ENCODE results near the gene NUP85.
"Not testable (repeated sequence)": the region's sequence is repeated elsewhere in the genome, so short reads cannot be mapped to it uniquely, and the experiment has no call there.

Gene NUP85

DNA sequence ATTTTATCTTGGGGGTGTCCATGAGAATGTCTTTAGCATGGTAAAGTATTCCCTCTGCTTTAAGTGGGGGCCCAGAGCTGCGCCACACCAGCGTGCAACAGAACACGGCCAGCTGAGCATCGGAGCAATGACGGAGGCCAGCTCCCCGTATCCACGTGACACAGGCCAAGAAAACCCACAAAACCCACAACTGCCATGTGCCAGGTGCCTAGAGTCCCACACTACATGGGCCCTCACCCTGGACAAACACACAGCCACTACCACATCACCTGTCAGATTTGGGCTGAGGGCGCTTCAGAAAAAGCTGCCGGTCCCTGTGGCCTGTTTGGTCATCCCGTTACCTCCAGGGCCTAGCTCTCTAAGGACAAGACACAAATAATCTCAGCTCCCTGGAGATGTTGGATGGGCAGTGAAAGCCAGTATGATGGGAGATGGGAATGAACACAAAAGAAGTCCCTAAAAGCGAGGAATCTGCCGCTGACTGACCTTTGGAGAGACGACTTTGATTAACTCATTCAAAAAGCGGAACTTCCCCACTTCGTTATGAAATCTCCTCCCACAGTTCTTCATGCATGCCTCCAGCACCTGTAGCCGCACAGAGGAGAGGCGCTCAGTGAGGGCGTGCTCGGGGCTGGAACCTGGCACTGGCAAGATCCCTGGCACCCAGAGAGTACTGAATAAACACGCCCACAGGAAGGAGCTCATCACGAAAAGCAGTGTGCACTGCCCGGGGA, 38.8 kb downstream of the NUP85 start:
- FAIRE-seq: peak; percentile 93

DNA sequence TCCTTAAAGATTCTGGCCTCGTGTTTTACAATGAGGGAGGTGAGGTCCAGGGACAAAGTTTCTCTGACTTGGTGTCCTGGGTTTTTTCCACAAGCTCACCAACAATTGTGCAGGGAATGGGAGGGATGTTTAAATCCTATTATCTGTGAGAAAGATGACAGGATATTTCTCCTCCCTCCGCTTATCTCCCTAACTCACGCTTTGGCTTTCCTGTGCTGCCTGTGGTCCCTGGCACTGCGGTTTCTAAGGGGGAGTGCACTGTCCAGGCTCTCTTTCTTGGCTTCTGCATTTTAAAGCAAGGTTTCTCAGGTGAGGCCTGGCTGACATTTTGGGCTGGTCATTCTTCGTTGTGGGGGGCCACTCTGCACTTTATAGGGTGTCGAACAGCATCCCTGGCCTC, 39.5 kb downstream of the NUP85 start:
- no peak for DNase-seq (ENCODE audit: insufficient read length)
- no peak for TF ChIP-seq POLR2A (IDR thresholded peaks at IDR 0.05; ENCODE audit: low read depth, low read length)
- TF ChIP-seq TAF1 (IDR thresholded peaks at IDR 0.05; ENCODE audit: borderline replicate concordance, low read depth, low read length): no peak
- no peak for TF ChIP-seq POLR2AphosphoS5 (IDR thresholded peaks at IDR 0.05; ENCODE audit: low read depth, low read length)
- no peak for FAIRE-seq

More for the DNA sequence above, 38.8 kb downstream of the NUP85 start:
- DNase-seq (ENCODE audit: insufficient read length): peak; percentile 57
- TF ChIP-seq TAF1 (IDR thresholded peaks at IDR 0.05; ENCODE audit: borderline replicate concordance, low read depth, low read length) (no peak), POLR2AphosphoS5 (IDR thresholded peaks at IDR 0.05; ENCODE audit: low read depth, low read length) (peak; percentile 33; the same call in 1 of the 2 replicates), POLR2A (IDR thresholded peaks at IDR 0.05; ENCODE audit: low read depth, low read length) (no peak)

DNA sequence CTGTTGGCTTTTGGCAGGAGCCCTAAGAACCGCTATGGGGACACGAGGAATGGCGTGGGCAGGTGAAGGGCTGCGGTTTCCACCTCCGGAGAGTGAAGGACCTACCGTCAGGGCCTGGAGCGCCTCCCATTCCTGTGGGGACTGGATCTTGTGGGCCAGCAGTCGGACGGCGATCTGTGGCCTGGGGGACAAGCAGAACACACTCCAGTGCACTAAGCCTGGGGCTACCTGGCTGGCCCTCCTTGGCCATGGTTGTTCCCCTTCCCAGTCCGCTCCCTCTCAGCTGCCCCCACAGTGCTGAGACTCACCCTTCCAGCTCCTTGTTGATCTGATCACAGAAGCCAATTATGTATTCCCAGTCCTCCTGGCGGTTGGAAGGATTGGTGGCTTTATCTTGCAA, 40.9 kb downstream of the NUP85 start:
- TF ChIP-seq POLR2AphosphoS5 (IDR thresholded peaks at IDR 0.05; ENCODE audit: low read depth, low read length): no peak
- TF ChIP-seq TAF1 (IDR thresholded peaks at IDR 0.05; ENCODE audit: borderline replicate concordance, low read depth, low read length): no peak
- TF ChIP-seq POLR2A (IDR thresholded peaks at IDR 0.05; ENCODE audit: low read depth, low read length): no peak
- no peak for DNase-seq (ENCODE audit: insufficient read length)
- FAIRE-seq: no peak

DNA sequence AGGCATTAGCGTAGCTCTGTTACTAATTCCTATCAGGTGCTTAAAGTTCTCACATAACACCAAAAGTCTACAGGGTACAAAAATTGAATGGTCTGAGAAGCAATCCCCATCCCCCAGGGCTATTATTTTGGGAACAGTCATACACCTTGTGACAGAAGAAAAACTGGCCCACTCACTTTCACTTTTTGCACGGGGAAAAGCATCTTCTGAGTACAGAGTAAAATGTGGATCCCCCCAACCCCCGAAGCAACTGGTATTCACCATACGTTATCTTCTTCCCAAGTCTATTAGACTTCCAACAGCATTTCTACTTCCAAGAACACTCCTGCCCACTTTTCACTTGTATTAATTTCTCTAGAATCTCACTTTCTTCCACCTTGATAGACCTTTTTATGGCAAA, 44.1 kb downstream of the NUP85 start:
- FAIRE-seq (no peak), DNase-seq (ENCODE audit: insufficient read length) (no peak)
- no peak for TF ChIP-seq TAF1 (IDR thresholded peaks at IDR 0.05; ENCODE audit: borderline replicate concordance, low read depth, low read length)
- TF ChIP-seq POLR2A (IDR thresholded peaks at IDR 0.05; ENCODE audit: low read depth, low read length): no peak
- no peak for TF ChIP-seq POLR2AphosphoS5 (IDR thresholded peaks at IDR 0.05; ENCODE audit: low read depth, low read length)

DNA sequence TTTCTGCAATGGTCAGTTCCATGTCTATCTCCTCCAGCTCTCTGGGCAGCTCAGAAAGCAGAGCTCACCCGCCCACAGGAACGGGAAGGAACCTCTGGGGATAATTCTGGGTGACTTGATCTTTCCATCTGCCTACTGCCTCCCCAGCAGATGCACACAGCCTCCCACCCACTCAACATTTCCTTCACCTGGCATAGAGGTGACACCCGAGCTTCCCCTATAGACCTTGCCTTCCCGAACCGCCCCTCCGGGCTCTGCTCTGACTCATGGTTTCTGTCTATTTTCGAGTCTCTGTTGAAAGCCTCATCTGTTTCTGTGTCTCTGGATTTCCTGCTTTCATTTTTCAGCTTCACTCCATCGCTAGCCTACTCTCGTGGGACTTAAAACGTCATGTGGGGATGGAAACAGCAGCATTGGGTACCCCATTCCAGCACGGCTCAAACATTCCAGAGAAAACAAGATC, 44.6 kb downstream of the NUP85 start:
- TF ChIP-seq POLR2A (IDR thresholded peaks at IDR 0.05; ENCODE audit: low read depth, low read length) (no peak), POLR2AphosphoS5 (IDR thresholded peaks at IDR 0.05; ENCODE audit: low read depth, low read length) (no peak), TAF1 (IDR thresholded peaks at IDR 0.05; ENCODE audit: borderline replicate concordance, low read depth, low read length) (no peak)
- peak; percentile 90 for FAIRE-seq
- peak; percentile 74 for DNase-seq (ENCODE audit: insufficient read length)

DNA sequence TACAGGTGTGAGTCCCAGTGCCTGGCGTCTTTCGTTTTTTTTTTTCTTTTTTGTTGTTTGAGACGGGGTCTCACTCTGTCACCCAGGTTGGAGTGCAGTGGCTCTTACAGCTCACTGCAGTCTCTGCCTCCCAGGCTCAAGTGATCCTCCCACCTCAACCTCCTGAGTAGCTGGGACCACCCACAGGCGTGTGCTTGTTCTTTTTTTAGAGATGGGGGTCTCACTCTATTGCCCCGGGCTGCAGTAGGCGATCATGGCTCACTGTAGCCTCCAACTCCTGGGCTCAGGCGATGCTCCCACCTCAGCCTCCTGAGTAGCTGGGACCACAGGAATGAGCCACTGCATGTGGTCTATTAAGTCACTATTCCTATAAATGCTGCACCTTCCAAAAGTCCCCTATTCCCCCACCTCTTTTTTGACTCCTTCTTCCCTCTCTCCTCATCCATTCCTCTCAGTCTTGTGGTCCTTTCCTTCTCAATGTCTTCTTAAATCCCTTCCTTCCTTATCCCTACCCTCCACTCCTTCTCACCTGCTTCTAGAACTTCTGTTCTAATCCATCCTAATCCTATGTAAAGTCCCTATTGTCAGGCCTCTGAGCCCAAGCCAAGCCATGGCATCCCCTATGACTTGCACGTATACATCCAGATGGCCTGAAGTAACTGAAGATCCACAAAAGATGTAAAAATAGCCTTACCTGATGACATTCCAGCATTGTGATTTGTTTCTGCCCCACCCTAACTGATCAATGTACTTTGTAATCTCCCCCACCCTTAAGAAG, 46.7 kb downstream of the NUP85 start:
- FAIRE-seq (no peak), DNase-seq (ENCODE audit: insufficient read length) (no peak)
- TF ChIP-seq POLR2AphosphoS5 (IDR thresholded peaks at IDR 0.05; ENCODE audit: low read depth, low read length): no peak
- TF ChIP-seq TAF1 (IDR thresholded peaks at IDR 0.05; ENCODE audit: borderline replicate concordance, low read depth, low read length): no peak
- no peak for TF ChIP-seq POLR2A (IDR thresholded peaks at IDR 0.05; ENCODE audit: low read depth, low read length)

DNA sequence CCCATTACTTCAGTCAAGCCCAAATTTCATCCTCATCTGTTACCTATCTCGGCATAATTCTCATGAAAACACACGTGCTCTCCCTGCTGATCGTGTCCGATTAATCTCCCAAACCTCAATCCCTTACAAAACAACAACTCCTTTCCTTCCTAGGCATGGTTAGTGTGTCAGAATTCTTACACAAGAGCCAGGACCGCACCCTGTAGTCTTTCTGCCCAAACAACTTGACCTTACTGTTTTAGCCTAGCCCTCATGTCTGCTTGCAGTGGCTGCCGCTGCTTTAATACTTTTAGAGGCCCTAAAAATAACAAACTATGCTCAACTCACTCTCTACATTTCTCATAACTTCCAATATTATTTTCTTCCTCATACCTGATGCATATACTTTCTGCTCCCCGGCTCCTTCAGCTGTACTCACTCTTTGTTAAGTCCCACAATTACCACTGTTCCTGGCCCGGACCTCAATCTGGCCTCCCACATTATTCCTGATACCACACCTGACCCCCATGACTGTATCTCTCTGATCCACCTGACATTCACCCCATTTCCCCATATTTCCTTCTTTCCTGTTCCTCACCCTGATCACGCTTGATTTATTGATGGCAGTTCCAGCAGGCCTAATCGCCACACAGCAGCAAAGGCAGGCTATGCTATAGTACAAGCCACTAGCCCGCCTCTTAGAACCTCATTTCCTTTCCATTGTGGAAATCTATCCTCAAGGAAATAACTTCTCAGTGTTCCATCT, 50.6 kb downstream of the NUP85 start:
- not testable (repeated sequence) for DNase-seq (ENCODE audit: insufficient read length); FAIRE-seq

DNA sequence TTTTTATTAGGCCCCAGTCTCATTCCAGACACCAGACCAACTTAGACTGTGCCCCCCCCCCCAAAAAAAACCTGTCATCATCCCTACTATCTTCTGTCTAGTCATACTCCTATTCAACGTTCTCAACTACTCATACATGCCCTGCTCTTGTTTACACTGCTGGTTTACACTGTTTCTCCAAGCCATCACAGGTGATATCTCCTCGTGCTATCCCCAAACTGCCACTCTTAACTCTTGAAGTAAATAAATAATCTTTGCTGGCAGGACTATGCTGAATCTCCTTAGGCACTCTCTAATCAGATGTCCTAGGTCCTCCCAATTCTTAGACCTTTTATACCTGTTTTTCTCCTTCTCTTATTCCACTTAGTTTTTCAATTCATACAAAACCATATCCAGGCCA, 51.7 kb downstream of the NUP85 start:
- DNase-seq (ENCODE audit: insufficient read length); FAIRE-seq: not testable (repeated sequence)

DNA sequence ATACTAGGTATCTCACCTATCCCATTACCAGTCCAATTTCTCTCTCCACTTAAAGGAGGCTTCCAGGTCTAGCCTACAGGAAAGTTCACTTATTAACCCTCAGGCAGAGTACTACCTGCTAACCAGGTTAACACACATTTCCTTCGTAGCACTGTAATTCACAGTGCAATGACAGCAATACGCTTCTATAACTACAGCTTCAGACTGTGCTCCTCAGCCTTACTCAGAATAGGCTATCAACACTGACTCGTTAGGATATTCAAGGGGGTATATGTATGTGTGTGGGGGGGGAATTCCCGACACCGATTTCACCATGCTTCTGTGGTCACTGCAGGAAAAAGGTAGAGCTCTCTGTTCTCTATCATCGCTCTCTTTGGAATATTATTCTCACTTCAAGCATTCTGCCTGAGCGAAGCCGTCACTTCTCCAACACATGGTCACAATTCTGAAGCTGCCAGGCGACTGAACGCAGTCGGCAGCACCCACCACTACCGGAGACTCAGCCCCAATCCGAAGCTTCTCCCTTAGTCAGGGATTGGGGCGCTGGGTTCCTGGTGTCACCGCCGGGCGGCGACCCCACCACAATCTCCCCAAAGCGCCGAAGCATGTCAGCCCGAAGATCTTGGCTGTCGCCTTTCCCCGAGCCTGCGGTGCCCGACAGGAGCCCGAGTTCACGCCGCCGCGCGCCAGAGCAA, 55.3 kb downstream of the NUP85 start:
- FAIRE-seq: peak; percentile 57
- TF ChIP-seq TAF1 (IDR thresholded peaks at IDR 0.05; ENCODE audit: borderline replicate concordance, low read depth, low read length): no peak
- peak; percentile 69; the same call in 1 of the 2 replicates for TF ChIP-seq POLR2AphosphoS5 (IDR thresholded peaks at IDR 0.05; ENCODE audit: low read depth, low read length)
- TF ChIP-seq POLR2A (IDR thresholded peaks at IDR 0.05; ENCODE audit: low read depth, low read length): peak; percentile 48; the same call in 1 of the 2 replicates
- DNase-seq (ENCODE audit: insufficient read length): no peak

DNA sequence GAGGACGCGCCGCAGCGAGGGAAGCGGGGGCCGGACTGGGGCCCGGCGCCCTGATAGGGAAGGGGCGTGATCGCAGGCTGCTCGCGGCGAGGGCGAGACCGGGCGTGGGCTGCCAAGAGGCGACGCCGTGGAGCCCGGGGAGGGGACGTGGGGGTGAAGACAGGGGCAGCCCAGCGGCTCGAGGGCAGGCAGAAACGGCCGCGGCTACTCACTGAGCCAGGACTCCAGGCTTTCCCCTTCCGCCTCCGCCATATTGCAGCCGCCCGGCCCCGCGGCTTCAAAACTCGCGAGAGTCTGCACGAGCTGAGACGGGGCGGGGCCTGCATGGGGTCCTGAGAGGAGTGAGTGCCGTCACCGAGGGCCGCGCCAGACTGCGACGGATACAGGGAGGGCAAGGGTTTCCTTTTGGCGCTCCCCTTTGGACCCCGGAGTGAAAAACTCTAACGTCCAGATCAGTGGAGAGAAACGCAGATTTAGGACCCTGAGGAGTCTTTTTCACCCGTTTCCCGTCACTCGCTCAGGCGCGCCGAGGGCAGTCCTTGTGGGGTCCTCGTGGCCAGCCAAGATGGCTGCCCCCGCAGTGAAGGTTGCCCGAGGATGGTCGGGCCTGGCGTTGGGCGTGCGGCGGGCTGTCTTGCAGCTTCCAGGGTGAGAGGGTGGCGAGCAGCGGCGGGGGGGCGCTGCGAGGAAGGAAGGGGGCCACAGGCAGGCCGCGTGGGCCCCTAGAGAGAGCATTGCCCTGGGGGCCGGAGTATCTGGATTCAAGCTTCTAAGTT, 56.0 kb downstream of the NUP85 start, which contains the start of the genes GGA3 and MRPS7:
Gene GGA3 (minus strand): TSS at position 271 of the 776 bp plus-strand sequence. CDS start 19 bp downstream, at position 252.
Gene MRPS7 (plus strand): TSS at position 544 of the 776 bp plus-strand sequence. CDS start 22 bp downstream, at position 566.
- peak; percentile 94 for FAIRE-seq
- DNase-seq (ENCODE audit: insufficient read length): peak; percentile 94
- peak; percentile 92 for TF ChIP-seq TAF1 (IDR thresholded peaks at IDR 0.05; ENCODE audit: borderline replicate concordance, low read depth, low read length)
- peak; percentile 75 for TF ChIP-seq POLR2AphosphoS5 (IDR thresholded peaks at IDR 0.05; ENCODE audit: low read depth, low read length)
- TF ChIP-seq POLR2A (IDR thresholded peaks at IDR 0.05; ENCODE audit: low read depth, low read length): peak; percentile 86

Measured in GM12892 (cell line).